GM12801 (cell line): ENCODE measurements around the gene B4GALT5.

ENCODE experiments used
- TF ChIP-seq, protein P1 (sequence below): IDR thresholded peaks from one replicate; pipeline ENCODE4 v1.5.1; 2011; ENCODE audit warnings: control low read depth; ENCODE audit not compliant: insufficient read length; ENCODE audit errors: extremely low read depth

Gene B4GALT5

DNA sequence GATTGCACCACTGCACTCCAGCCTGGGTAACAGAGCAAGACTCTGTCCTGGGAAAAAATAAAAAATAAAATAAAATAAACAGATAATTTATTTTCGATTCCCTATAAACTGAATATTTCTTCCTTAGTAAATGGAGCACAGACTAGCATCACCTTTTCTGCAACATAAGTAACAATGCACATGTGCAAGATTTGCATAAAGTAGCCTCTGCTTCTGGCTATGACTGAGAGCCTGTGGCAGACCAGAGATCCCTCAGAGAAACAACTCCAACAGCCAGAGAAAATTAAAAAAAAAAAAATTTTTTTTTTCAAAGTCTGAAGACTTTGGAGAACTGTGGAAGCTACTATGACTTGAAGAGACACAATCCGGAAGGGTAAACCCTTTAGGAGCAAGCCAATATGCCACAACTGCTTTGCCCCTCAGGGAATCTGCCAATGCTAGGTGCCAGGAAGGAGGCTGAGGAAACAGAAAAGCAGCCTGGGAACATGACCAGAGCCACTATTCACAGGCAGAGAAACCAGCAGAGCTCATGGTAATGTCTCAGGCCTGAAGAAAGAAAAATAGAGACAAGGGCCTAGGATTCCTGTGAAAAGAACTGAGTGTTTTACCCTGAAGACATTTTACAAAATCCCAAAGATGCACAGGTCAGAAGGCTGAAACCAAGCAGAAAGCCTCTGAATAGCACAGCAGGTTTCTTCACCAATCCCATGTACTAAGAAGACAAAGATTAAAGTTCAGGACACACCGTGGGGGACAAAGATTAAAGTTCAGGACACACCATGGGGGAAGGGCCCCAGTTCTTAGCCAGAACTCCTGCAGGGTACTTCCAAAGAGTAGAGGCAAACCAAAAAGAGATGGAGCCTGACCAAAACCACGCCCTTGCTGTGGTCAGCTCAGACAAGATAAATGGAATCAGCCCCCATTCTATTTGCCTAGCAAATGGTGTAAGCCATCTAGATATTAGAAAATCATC lies 25.8 kb downstream of the B4GALT5 start:
- TF ChIP-seq, protein P1, sequence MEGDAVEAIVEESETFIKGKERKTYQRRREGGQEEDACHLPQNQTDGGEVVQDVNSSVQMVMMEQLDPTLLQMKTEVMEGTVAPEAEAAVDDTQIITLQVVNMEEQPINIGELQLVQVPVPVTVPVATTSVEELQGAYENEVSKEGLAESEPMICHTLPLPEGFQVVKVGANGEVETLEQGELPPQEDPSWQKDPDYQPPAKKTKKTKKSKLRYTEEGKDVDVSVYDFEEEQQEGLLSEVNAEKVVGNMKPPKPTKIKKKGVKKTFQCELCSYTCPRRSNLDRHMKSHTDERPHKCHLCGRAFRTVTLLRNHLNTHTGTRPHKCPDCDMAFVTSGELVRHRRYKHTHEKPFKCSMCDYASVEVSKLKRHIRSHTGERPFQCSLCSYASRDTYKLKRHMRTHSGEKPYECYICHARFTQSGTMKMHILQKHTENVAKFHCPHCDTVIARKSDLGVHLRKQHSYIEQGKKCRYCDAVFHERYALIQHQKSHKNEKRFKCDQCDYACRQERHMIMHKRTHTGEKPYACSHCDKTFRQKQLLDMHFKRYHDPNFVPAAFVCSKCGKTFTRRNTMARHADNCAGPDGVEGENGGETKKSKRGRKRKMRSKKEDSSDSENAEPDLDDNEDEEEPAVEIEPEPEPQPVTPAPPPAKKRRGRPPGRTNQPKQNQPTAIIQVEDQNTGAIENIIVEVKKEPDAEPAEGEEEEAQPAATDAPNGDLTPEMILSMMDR, result no peak

DNA sequence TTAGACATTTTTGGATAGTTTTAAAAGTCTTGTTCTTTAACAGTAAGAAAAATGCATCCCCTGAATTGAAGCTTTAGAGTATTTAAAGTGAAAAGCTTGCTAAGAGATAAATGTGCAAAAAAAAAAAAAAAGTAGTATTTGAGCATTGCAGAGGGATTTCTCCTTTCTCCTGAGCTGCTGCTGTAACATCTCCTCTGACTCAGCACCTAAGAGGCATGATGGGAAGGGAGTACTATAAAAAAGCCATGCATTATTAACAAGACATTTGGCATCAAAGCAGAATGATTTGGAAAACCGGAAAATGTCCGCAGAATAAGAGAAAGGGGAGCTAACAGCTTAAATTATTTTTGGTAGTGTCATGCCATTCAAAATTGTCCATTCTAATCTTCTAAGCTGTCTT lies 27.9 kb downstream of the B4GALT5 start:
- TF ChIP-seq, protein P1, result no peak

DNA sequence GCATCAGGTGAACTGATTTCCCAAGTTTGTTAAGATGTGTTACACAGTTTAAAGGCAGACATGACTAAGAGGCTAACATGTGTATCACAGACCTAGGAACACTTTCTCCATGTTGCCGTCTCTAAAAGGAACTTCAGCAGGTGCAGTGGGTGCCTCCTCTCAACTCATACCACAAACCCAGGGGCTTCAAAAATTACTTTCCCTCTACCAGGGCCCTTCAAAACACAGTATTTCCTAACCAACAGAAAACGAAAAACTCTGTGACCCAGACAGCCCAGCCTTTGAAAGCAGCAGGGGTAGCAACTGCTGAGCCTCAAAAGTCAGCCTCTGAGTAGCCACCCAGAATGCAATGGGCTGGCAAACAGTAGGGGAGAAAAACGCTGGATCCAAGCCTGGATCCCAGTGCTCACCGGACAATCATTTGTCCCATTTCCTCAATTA lies 28.5 kb downstream of the B4GALT5 start:
- TF ChIP-seq, protein P1, result no peak

DNA sequence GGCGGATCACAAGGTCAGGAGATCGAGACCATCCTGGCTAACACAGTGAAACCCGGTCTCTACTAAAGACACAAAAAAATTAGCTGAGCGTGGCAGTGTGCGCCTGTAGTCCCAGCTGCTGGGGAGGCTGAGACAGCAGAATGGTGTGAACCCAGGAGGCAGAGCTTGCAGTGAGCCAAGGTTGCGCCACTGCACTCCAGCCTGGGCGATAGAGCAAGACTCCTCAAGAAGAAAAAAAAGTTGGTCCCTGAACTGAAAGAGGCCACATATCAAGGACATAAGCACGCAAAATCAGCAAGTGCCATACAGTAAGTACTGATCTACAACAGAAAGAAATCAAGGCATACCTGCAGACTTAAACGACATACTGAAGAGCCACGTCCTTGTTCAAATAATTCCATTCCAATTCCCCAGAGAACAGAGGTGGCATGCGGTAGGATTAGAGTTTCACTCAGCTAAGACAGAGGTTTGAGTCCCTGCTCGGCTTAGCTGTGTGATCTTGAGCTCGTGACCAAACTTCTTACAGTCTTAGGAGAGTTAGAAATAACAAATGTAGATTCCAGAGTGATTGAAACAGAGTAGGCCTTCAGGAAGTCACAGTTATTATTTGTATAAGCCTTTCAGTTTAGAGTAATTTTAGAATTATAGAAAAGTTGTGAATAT lies 29.2 kb downstream of the B4GALT5 start:
- TF ChIP-seq, protein P1, result no peak

DNA sequence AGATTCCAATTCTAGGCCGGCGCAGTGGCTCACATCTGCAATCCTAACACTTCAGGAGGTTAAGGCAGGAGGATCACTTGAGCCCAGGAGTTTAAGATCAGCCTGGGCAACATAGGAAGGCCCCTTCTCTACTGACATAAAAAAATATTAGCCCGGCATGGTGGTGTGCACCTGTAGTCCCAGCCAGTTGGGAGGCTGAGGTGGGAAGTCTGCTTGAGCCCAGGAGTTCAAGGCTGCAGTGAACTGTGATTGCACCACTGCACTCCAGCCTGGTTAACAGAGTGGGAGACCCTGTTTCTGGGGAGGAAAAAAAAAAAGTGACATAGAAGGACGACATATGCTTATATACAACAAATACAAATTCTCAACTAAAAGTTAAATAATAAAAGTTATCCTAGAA lies 30.9 kb downstream of the B4GALT5 start:
- TF ChIP-seq, protein P1, result no peak

DNA sequence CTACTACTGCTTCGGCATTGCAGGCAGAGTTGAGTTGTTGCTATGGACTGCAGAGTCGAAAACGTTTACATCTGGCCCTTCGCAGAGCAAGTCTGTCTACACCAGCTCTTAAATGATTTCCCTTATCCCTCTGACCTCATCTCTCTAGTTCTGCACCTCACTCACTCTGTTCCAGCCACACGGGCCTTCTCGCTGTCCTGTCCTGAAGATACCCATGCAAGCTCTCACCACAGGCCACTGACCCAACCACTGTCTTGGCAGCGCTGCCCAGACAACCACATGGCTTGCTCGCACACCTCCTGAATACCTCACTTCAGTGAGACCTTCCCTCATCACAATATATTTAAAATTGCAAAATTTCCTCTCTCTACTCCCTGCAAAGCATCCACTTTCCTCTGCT lies 31.4 kb downstream of the B4GALT5 start:
- TF ChIP-seq, protein P1, result no peak

DNA sequence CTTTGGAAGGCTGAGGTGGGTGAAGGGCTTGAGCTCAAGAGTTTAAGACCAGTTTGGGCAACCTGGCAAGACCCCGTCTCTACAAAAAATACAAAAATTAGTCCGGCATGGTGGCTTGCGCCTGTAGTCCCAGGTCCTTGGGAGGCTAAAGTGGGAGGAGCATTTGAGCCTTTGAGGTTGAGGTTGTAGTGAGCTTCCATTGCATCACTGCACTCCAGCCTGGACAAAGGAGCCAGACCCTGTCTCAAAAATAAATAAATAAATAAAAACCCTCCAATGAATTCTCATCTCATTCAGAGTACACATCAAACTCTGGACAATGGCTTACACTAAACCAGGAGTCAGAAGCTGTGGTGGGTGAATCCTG lies 31.8 kb downstream of the B4GALT5 start:
- TF ChIP-seq, protein P1, result no peak
